Measurements from ENCODE around the gene ZCCHC3. TPM values are rescaled to one million over a fixed set of nuclear protein-coding genes. Genes with fewer than 3 reads are reported as not detected.

ZCCHC3 gene
- total and polyA plus RNA-seq, 2 donors (not counting 3 experiments of a cell fraction or from before 2014, with no cell fraction given) = 14.8 to 22.0 TPM

DNA sequence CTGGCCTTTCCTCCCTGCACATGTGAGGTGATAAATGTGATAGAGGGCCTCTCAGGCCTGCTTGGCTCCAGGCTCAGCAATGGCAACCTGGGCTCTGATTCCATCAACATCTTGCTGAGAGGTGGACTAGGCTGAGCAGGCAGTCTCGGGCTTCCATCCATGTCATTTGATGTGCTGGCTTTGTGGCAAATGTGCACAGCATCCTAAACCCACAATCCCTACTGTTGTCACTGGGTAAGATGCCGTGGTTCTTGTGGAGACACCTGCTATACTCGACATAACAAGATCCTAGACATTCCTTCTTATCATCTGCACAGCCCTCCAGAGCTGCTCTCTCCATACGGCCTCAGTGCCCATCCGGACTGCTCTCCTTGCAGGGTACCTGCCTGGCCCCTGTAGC is 2.8 kb upstream of the ZCCHC3 start:
- Histone ChIP-seq H3K9ac (replicated peaks; ENCODE audit: extremely low read depth, insufficient read depth, low read length) (no peak overlapping the region), H3K79me2 (ENCODE audit: control insufficient read depth, insufficient read depth, low read length) (peaks cover 27% of the 10 kb centered on the region), H3K9me3 (replicated peaks; ENCODE audit: control insufficient read depth, insufficient read depth, low read length) (no peaks in the 10 kb centered on the region), H3K27me3 (ENCODE audit: control insufficient read depth in 2 of 2, insufficient read depth in 2 of 2, low read length in 2 of 2) (no peaks in the 10 kb centered on the region), H4K20me1 (replicated peaks; ENCODE audit: control insufficient read depth, extremely low read depth, insufficient read depth, low read length) (no peaks in the 10 kb centered on the region), H3K4me3 (replicated peaks in 1 of 3; ENCODE audit: insufficient read depth in 1 of 3, low read depth in 1 of 3, low read length in 3 of 3) (no peak overlapping the region), H3K9me1 (replicated peaks; ENCODE audit: control insufficient read depth, extremely low read depth, insufficient read depth, low read length) (no peaks in the 10 kb centered on the region), H3K4me2 (ENCODE audit: insufficient read depth, low read length) (no peak overlapping the region), H2AFZ (ENCODE audit: low read depth, low read length) (no peak overlapping the region), H3K36me3 (ENCODE audit: control insufficient read depth in 2 of 2, extremely low read depth in 1 of 2, insufficient read depth in 2 of 2, low read length in 2 of 2) (no peaks in the 10 kb centered on the region), H3K4me1 (ENCODE audit: control insufficient read depth, extremely low read depth, insufficient read depth, low read length) (peaks cover 33% of the 10 kb centered on the region), H3K27ac (ENCODE audit: insufficient read depth, low read depth, low read length) (no peak overlapping the region)
- no TSS peak for BruUV-seq (replicated peaks)
- dilution Hi-C loops (cut with MboI; ENCODE audit: extremely low pct_ligation_motif_present, low sequenced_read_pairs) (no loop called here), intact Hi-C loops (cut with micrococcal nuclease) (no loop called here)
- CTCF ChIA-PET = interaction anchor here (2.1 kb wide), 1 partner anchor 36 kb away, joined by 8 read pairs; no protein-coding TSS in a partner anchor
- POLR2A ChIA-PET = no interaction called here
- FAIRE-seq (no peak), DNase-seq (ENCODE audit: low read depth, low spot score) (no peak)
- TF ChIP-seq, protein P1, sequence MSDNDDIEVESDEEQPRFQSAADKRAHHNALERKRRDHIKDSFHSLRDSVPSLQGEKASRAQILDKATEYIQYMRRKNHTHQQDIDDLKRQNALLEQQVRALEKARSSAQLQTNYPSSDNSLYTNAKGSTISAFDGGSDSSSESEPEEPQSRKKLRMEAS (IDR thresholded peaks at IDR 0.05; ENCODE audit: insufficient read depth, insufficient read length) = no peak
- TF ChIP-seq POLR2AphosphoS5 (IDR thresholded peaks at IDR 0.05; ENCODE audit: insufficient read depth, low read depth, low read length) (no peak), FOS (IDR thresholded peaks at IDR 0.05; ENCODE audit: borderline replicate concordance, insufficient read depth, low read length) (no peak), EZH2 (IDR thresholded peaks at IDR 0.05; ENCODE audit: borderline replicate concordance, low read depth, low read length, severe bottlenecking) (no peak), POLR2A (IDR thresholded peaks at IDR 0.05; ENCODE audit: low read depth, low read length) (no peak), JUN (IDR thresholded peaks at IDR 0.05; ENCODE audit: borderline replicate concordance, insufficient read depth, insufficient read length, low read depth) (no peak), MYC (IDR thresholded peaks at IDR 0.05; ENCODE audit: low read depth, low read length) (no peak), GATA2 (IDR thresholded peaks at IDR 0.05; ENCODE audit: insufficient read depth, insufficient read length, low read depth, low read length) (no peak)
- TF ChIP-seq, protein P2, sequence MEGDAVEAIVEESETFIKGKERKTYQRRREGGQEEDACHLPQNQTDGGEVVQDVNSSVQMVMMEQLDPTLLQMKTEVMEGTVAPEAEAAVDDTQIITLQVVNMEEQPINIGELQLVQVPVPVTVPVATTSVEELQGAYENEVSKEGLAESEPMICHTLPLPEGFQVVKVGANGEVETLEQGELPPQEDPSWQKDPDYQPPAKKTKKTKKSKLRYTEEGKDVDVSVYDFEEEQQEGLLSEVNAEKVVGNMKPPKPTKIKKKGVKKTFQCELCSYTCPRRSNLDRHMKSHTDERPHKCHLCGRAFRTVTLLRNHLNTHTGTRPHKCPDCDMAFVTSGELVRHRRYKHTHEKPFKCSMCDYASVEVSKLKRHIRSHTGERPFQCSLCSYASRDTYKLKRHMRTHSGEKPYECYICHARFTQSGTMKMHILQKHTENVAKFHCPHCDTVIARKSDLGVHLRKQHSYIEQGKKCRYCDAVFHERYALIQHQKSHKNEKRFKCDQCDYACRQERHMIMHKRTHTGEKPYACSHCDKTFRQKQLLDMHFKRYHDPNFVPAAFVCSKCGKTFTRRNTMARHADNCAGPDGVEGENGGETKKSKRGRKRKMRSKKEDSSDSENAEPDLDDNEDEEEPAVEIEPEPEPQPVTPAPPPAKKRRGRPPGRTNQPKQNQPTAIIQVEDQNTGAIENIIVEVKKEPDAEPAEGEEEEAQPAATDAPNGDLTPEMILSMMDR (IDR thresholded peaks at IDR 0.05; ENCODE audit: extremely low read depth in 1 of 2, insufficient read depth in 1 of 2, low read depth in 1 of 2, low read length in 2 of 2) = no peak

Data from endothelial cell of umbilical vein (primary cell).